Stimulated activated CD4-positive, alpha-beta T cell treated with anti-CD3 and anti-CD28 coated beads, Interleukin-1b, Interleukin-23, amount 100 ng/mL, for 24 hours (primary cell): ENCODE data around the gene PPP2R3B.
"Not testable (repeated sequence)": the region's sequence is repeated elsewhere in the genome, so short reads cannot be mapped to it uniquely, and the experiment has no call there.

Source experiments
- DNase-seq, 4 experiments: peaks; one replicate each; pipeline ENCODE4 v3.0.0-alpha.2; 2020; ENCODE audit warnings: low read depth in 4 of 4, low spot score in 1 of 4

Gene PPP2R3B

GRCh38 chrX:338836-339400 is 47.8 kb downstream of the PPP2R3B start:
- DNase-seq, result no peak

- no peak for DNase-seq
These were observed 48.3 kb downstream of the PPP2R3B start for GRCh38 chrX:338281-338835.

- no peak for DNase-seq
These were observed 49.3 kb downstream of the PPP2R3B start for GRCh38 chrX:337331-337831.

- DNase-seq, result no peak
These were observed 50.5 kb downstream of the PPP2R3B start for GRCh38 chrX:336227-336626.

- DNase-seq, result no peak
These were observed 51.0 kb downstream of the PPP2R3B start for GRCh38 chrX:335758-336155.

GRCh38 chrX:334971-335757 is 51.5 kb downstream of the PPP2R3B start:
- no peak for DNase-seq

GRCh38 chrX:334331-334891 is 52.3 kb downstream of the PPP2R3B start:
- DNase-seq, result no peak

GRCh38 chrX:333611-334311 is 52.9 kb downstream of the PPP2R3B start:
- no peak for DNase-seq

- DNase-seq, result no peak
These were observed 53.6 kb downstream of the PPP2R3B start for GRCh38 chrX:332916-333610.

- DNase-seq, result no peak
These were observed 54.2 kb downstream of the PPP2R3B start for GRCh38 chrX:332496-332860.

GRCh38 chrX:331825-332495 is 54.7 kb downstream of the PPP2R3B start:
- no peak for DNase-seq

GRCh38 chrX:331151-331824 is 55.4 kb downstream of the PPP2R3B start:
- no peak for DNase-seq

- no peak for DNase-seq
These were observed 56.0 kb downstream of the PPP2R3B start for GRCh38 chrX:330726-331150.

GRCh38 chrX:330141-330725 is 56.5 kb downstream of the PPP2R3B start:
- not testable (repeated sequence) for DNase-seq

GRCh38 chrX:329291-329910 is 57.3 kb downstream of the PPP2R3B start:
- DNase-seq, result no peak

- DNase-seq, result no peak
These were observed 59.0 kb downstream of the PPP2R3B start for GRCh38 chrX:327660-328126.

- DNase-seq, result not testable (repeated sequence)
These were observed 62.0 kb downstream of the PPP2R3B start for GRCh38 chrX:324664-325063.

- no peak for DNase-seq
These were observed 62.7 kb downstream of the PPP2R3B start for GRCh38 chrX:323721-324628.
